ENCODE results near the gene TULP4. TPM values are rescaled to one million over a fixed set of nuclear protein-coding genes. Genes with fewer than 3 reads are reported as not detected.

The TULP4 gene
- polyA plus RNA-seq, 3 donors: 6.5 to 10.6 (median 7.9) TPM

DNA sequence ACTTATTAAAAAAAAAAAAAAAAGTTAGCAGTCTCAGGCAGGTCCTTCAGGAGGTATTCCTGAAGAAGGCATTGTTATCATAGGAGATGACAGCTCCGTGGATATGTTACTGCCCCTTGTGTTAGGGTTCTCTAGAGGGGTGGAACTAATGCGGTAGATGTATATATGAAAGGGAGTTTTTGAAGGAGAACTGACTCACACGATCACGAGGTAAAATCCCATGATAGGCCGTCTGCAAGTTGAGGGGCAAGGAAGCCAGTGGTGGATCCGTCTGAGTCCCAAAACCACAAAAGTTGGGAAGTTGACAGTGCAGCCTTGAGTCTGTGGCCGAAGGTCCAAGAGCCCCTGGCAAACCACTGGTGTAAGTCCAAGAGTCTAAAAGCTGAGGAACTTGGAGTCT, 103.4 kb downstream of the TULP4 start:
- TF ChIP-seq, protein P1, sequence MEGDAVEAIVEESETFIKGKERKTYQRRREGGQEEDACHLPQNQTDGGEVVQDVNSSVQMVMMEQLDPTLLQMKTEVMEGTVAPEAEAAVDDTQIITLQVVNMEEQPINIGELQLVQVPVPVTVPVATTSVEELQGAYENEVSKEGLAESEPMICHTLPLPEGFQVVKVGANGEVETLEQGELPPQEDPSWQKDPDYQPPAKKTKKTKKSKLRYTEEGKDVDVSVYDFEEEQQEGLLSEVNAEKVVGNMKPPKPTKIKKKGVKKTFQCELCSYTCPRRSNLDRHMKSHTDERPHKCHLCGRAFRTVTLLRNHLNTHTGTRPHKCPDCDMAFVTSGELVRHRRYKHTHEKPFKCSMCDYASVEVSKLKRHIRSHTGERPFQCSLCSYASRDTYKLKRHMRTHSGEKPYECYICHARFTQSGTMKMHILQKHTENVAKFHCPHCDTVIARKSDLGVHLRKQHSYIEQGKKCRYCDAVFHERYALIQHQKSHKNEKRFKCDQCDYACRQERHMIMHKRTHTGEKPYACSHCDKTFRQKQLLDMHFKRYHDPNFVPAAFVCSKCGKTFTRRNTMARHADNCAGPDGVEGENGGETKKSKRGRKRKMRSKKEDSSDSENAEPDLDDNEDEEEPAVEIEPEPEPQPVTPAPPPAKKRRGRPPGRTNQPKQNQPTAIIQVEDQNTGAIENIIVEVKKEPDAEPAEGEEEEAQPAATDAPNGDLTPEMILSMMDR (IDR thresholded peaks at IDR 0.05): no peak
- no peak overlapping the region for H3K27ac Mint-ChIP-seq
- intact Hi-C loops (cut with micrococcal nuclease): no loop called here

DNA sequence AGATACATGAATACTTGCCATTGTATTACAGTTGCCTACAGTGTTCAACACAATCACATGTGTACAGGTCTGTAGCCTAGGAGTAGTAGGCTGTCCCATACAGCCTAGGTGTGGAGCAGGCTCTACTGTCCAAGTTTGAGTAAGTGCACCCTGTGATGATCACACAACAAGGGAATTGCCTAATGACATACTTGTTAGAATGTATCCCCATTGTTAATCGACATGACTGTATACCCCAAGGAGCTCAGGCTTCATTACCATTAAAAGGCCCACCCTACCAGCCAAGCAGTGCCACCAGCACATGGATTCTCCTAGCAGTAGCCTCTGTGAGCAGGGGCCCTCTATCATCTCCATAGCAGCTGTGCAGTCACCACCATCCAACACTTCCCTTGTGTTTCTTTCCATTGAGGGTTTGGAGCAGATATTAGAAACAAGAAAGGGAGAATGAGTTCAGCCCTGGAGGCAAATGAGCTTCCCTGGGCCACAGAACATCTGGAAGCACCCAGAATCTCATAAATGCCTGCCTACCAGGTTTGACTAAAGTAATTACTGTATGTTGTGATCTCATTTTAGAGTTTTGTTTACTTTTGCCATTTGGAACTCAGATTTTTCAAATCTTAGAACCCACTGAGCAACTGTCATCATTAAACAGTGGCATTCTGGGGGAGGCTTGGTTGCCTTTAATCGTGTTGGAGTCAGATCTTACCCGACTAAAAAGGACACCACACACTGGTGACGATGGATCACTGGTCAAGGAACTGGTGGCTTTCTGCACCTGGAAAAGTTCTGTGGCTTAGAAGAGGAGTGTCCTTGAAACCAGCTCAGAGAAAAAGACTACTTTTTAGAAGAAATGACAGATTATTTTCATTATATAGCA, 104.9 kb downstream of the TULP4 start:
- Histone ChIP-seq H3K27ac (ENCODE audit: low read depth in 1 of 2, low read length in 2 of 2) (no peak overlapping the region), H2AFZ (ENCODE audit: insufficient read depth, low read depth, low read length, poor library complexity, severe bottlenecking) (no peak overlapping the region), H3K4me3 (replicated peaks in 1 of 3; ENCODE audit: low read depth in 2 of 3, low read length in 3 of 3) (no peak overlapping the region), H3K4me1 (ENCODE audit: control insufficient read depth in 1 of 2, insufficient read depth in 2 of 2, low read length in 2 of 2) (no peaks in the 10 kb centered on the region), H3K36me3 (replicated peaks in 1 of 2; ENCODE audit: control insufficient read depth in 1 of 2, insufficient read depth in 2 of 2, low read length in 2 of 2) (peaks cover 4 to 35% of the 10 kb centered on the region in 2 donors), H3K9me3 (replicated peaks in 1 of 2; ENCODE audit: control insufficient read depth in 1 of 2, insufficient read depth in 1 of 2, low read length in 2 of 2) (peaks cover 6 to 8% of the 10 kb centered on the region in 2 donors), H4K20me1 (ENCODE audit: insufficient read depth, low read length) (no peaks in the 10 kb centered on the region), H3K79me2 (ENCODE audit: insufficient read depth, low read length) (no peaks in the 10 kb centered on the region), H3K9ac (ENCODE audit: insufficient read depth, low read length, poor library complexity, severe bottlenecking) (no peak overlapping the region), H3K4me2 (replicated peaks; ENCODE audit: extremely low read depth, low read length, poor library complexity, severe bottlenecking) (no peak overlapping the region), H3K27me3 (ENCODE audit: control insufficient read depth in 2 of 2, insufficient read depth in 2 of 2, low read length in 2 of 2) (no peaks in the 10 kb centered on the region)
- peaks cover 0 to 2% (median 0%) of the 10 kb centered on the region in 3 donors for H3K27me3 Mint-ChIP-seq (ENCODE audit: low read depth in 3 of 3)
- TF ChIP-seq, protein P1 (IDR thresholded peaks at IDR 0.05): no peak
- no peak overlapping the region for H3K4me3 Mint-ChIP-seq
- H3K9me3 Mint-ChIP-seq: peaks cover 0 to 13% (median 11%) of the 10 kb centered on the region in 7 donors
- no peak for DNase-seq
- H3K36me3 Mint-ChIP-seq: peaks cover 31 to 45% of the 10 kb centered on the region in 2 donors
- WGBS (ENCODE audit: insufficient coverage): 86% methylated on average over 2 of the region's 4 CpGs
- intact Hi-C loops (cut with micrococcal nuclease): no loop called here
- no peak overlapping the region for H3K27ac Mint-ChIP-seq
- H3K4me1 Mint-ChIP-seq: peaks cover 2% of the 10 kb centered on the region

More for the DNA sequence above, 103.4 kb downstream of the TULP4 start:
- Mint-ChIP-seq H3K9me3 (peaks cover 0 to 11% (median 7%) of the 10 kb centered on the region in 7 donors), H3K4me3 (no peak overlapping the region), H3K36me3 (peaks cover 31 to 45% of the 10 kb centered on the region in 2 donors), H3K4me1 (peaks cover 2% of the 10 kb centered on the region), H3K27me3 (ENCODE audit: low read depth in 3 of 3) (peaks cover 0 to 2% (median 0%) of the 10 kb centered on the region in 3 donors)
- peaks cover 5 to 6% of the 10 kb centered on the region in 2 donors for H3K9me3 ChIP-seq (replicated peaks in 1 of 2; ENCODE audit: control insufficient read depth in 1 of 2, insufficient read depth in 1 of 2, low read length in 2 of 2)
- H3K4me3 ChIP-seq (replicated peaks in 1 of 3; ENCODE audit: low read depth in 2 of 3, low read length in 3 of 3): no peak overlapping the region
- 98% methylated on average over 6 of the region's 7 CpGs for WGBS (ENCODE audit: insufficient coverage)
- H3K36me3 ChIP-seq (replicated peaks in 1 of 2; ENCODE audit: control insufficient read depth in 1 of 2, insufficient read depth in 2 of 2, low read length in 2 of 2): peaks cover 4 to 35% of the 10 kb centered on the region in 2 donors
- no peak overlapping the region for H3K4me2 ChIP-seq (replicated peaks; ENCODE audit: extremely low read depth, low read length, poor library complexity, severe bottlenecking)
- no peaks in the 10 kb centered on the region for H3K4me1 ChIP-seq (ENCODE audit: control insufficient read depth in 1 of 2, insufficient read depth in 2 of 2, low read length in 2 of 2)
- H3K27me3 ChIP-seq (ENCODE audit: control insufficient read depth in 2 of 2, insufficient read depth in 2 of 2, low read length in 2 of 2): no peaks in the 10 kb centered on the region
- no peak overlapping the region for H3K27ac ChIP-seq (ENCODE audit: low read depth in 1 of 2, low read length in 2 of 2)
- no peak overlapping the region for H3K9ac ChIP-seq (ENCODE audit: insufficient read depth, low read length, poor library complexity, severe bottlenecking)
- no peak overlapping the region for H2AFZ ChIP-seq (ENCODE audit: insufficient read depth, low read depth, low read length, poor library complexity, severe bottlenecking)
- H4K20me1 ChIP-seq (ENCODE audit: insufficient read depth, low read length): no peaks in the 10 kb centered on the region
- no peak for DNase-seq
- no peaks in the 10 kb centered on the region for H3K79me2 ChIP-seq (ENCODE audit: insufficient read depth, low read length)
